CD4-positive, alpha-beta memory T cell (primary cell): ENCODE results near the gene CCDC141. TPM values are rescaled to one million over a fixed set of nuclear protein-coding genes. Genes with fewer than 3 reads are reported as not detected.

Experiments
- CTCF ChIA-PET: fragments of 350-600 bp; sonication (Branson Sonifier 250); formaldehyde crosslinking; loops from one replicate; lab custom pipeline; 2021; ENCODE audit warnings: inconsistent platforms; ENCODE audit not compliant: partially characterized antibody; lab: Charles Lee
- POLR2A ChIA-PET: fragments of 350-600 bp; sonication (Branson Sonifier 250); formaldehyde crosslinking; loops from one replicate; lab custom pipeline; 2021; ENCODE audit not compliant: partially characterized antibody; lab: Charles Lee
- DNase-seq, 5 donors: peaks; one replicate each; pipeline versions ENCODE4 v3.0.0 to v3.0.0-alpha.2; 2020 to 2022; ENCODE audit warnings: mixed read lengths in 1 of 5
- H3K27ac ChIP-seq: one replicate; pipeline ENCODE4 v1.7.0; 2013; ENCODE audit warnings: low read depth, low read length
- H3K27me3 ChIP-seq: 2 replicates; pipeline ENCODE4 v1.7.0; 2013; ENCODE audit warnings: mild to moderate bottlenecking, low read length, moderate library complexity; ENCODE audit not compliant: insufficient read depth
- H3K36me3 ChIP-seq: 2 replicates; pipeline ENCODE4 v1.7.0; 2013; ENCODE audit warnings: mild to moderate bottlenecking, low read length, moderate library complexity; ENCODE audit not compliant: insufficient read depth
- H3K4me1 ChIP-seq: 2 replicates; pipeline ENCODE4 v1.7.0; 2013; ENCODE audit warnings: mild to moderate bottlenecking, low read length, moderate library complexity; ENCODE audit not compliant: insufficient read depth
- H3K4me3 ChIP-seq, 2 donors: one replicate each; pipeline ENCODE4 v1.7.0; 2013; ENCODE audit warnings: low read length in 2 of 2, mild to moderate bottlenecking in 1 of 2
- H3K9me3 ChIP-seq, 2 donors: one replicate each; pipeline ENCODE4 v1.7.0; 2013; ENCODE audit warnings: low read length in 2 of 2, control low read depth in 1 of 2; ENCODE audit not compliant: control insufficient read depth in 1 of 2
- H3K27ac Mint-ChIP-seq, 7 donors: one replicate each; pipeline ENCODE4 v1.8.0; 2020 to 2021; ENCODE audit warnings: mixed read lengths in 7 of 7, mild to moderate bottlenecking in 6 of 7, inconsistent platforms in 3 of 7, moderate library complexity in 3 of 7
- H3K27me3 Mint-ChIP-seq, 2 donors: one replicate each; pipeline ENCODE4 v1.8.0; 2020 to 2021; ENCODE audit warnings: mixed read lengths in 2 of 2
- H3K36me3 Mint-ChIP-seq, 2 donors: one replicate each; pipeline ENCODE4 v1.8.0; 2020 to 2021; ENCODE audit warnings: mixed read lengths in 2 of 2, inconsistent platforms in 1 of 2, mild to moderate bottlenecking in 1 of 2
- H3K4me1 Mint-ChIP-seq, 4 donors: one replicate each; pipeline ENCODE4 v1.8.0; 2020 to 2021; ENCODE audit warnings: mixed read lengths in 4 of 4, mild to moderate bottlenecking in 1 of 4
- H3K4me3 Mint-ChIP-seq, 8 donors: one replicate each; pipeline ENCODE4 v1.8.0; 2020 to 2021; ENCODE audit warnings: mixed read lengths in 8 of 8, mild to moderate bottlenecking in 7 of 8, moderate library complexity in 6 of 8, inconsistent platforms in 3 of 8
- H3K9me3 Mint-ChIP-seq, 8 donors: one replicate each; pipeline ENCODE4 v1.8.0; 2020 to 2021; ENCODE audit warnings: mixed read lengths in 8 of 8, mild to moderate bottlenecking in 5 of 8, inconsistent platforms in 3 of 8, moderate library complexity in 1 of 8
- intact Hi-C: fragments of 100-400 bp; cut with micrococcal nuclease; formaldehyde crosslinking; loops from one replicate; pipeline ENCODE4 v1.15.1; 2023
- polyA plus RNA-seq, 2 donors: library from polyadenylated mRNA; unstranded; fragments of 300-500 nt; fragmentation: Illumina TruSeq; gene quantifications; one replicate each; pipeline ENCODE4 v1.2.3, GENCODE V29; 2021
- total RNA-seq, 2 experiments: library from RNA; stranded (reverse); gene quantifications; one replicate each; pipeline ENCODE4 v1.2.3, GENCODE V29; 2021

Gene CCDC141
- total and polyA plus RNA-seq, 4 experiments from 2014 or later = 0.73 to 8.2 (median 5.3) TPM

GRCh38 chr2:178951266-178952006, 98.5 kb downstream of the CCDC141 start:
- peaks cover 0 to 2% (median 0%) of the 10 kb centered on the region in 4 donors for H3K4me1 Mint-ChIP-seq
- H3K27ac Mint-ChIP-seq = no peak overlapping the region
- H3K4me1 ChIP-seq = no peaks in the 10 kb centered on the region
- CTCF ChIA-PET = interaction anchor here (1.8 kb wide), 1 partner anchor 178 kb away, joined by 4 read pairs; no protein-coding TSS in a partner anchor
- no peak overlapping the region for H3K4me3 ChIP-seq
- DNase-seq = no peak
- H3K36me3 ChIP-seq = no peaks in the 10 kb centered on the region
- peaks cover 0 to 2% of the 10 kb centered on the region in 2 donors for H3K27me3 Mint-ChIP-seq
- no peaks in the 10 kb centered on the region for H3K27me3 ChIP-seq
- H3K36me3 Mint-ChIP-seq = peaks cover 0 to 7% of the 10 kb centered on the region in 2 donors
- POLR2A ChIA-PET = no interaction called here
- no peak overlapping the region for H3K27ac ChIP-seq
- no peak overlapping the region for H3K4me3 Mint-ChIP-seq
- no peaks in the 10 kb centered on the region for H3K9me3 ChIP-seq
- H3K9me3 Mint-ChIP-seq = peaks cover 0 to 7% (median 0%) of the 10 kb centered on the region in 8 donors
- intact Hi-C loops = no loop called here

GRCh38 chr2:178949584-178949983, 100.4 kb downstream of the CCDC141 start:
- H3K9me3 ChIP-seq = no peaks in the 10 kb centered on the region
- Mint-ChIP-seq H3K9me3 (peaks cover 0 to 7% (median 0%) of the 10 kb centered on the region in 8 donors), H3K27me3 (peaks cover 0 to 2% of the 10 kb centered on the region in 2 donors), H3K36me3 (peaks cover 0 to 7% of the 10 kb centered on the region in 2 donors), H3K4me1 (peaks cover 0 to 2% (median 0%) of the 10 kb centered on the region in 4 donors), H3K27ac (no peak overlapping the region), H3K4me3 (no peak overlapping the region)
- no peaks in the 10 kb centered on the region for H3K27me3 ChIP-seq
- no peak for DNase-seq
- intact Hi-C loops = no loop called here
- ChIA-PET CTCF (no interaction called here), POLR2A (no interaction called here)
- no peak overlapping the region for H3K27ac ChIP-seq
- H3K4me1 ChIP-seq = no peaks in the 10 kb centered on the region
- H3K36me3 ChIP-seq = no peaks in the 10 kb centered on the region
- no peak overlapping the region for H3K4me3 ChIP-seq

GRCh38 chr2:178949151-178949550, 100.8 kb downstream of the CCDC141 start:
- no peaks in the 10 kb centered on the region for H3K9me3 ChIP-seq
- CTCF ChIA-PET = no interaction called here
- H3K27ac Mint-ChIP-seq = no peak overlapping the region
- POLR2A ChIA-PET = no interaction called here
- intact Hi-C loops = no loop called here
- peaks cover 0 to 7% of the 10 kb centered on the region in 2 donors for H3K36me3 Mint-ChIP-seq
- H3K27ac ChIP-seq = no peak overlapping the region
- H3K9me3 Mint-ChIP-seq = peaks cover 0 to 7% (median 0%) of the 10 kb centered on the region in 8 donors
- H3K4me1 ChIP-seq = no peaks in the 10 kb centered on the region
- no peak overlapping the region for H3K4me3 Mint-ChIP-seq
- H3K36me3 ChIP-seq = no peaks in the 10 kb centered on the region
- no peaks in the 10 kb centered on the region for H3K27me3 ChIP-seq
- DNase-seq = no peak
- H3K27me3 Mint-ChIP-seq = peaks cover 0 to 2% of the 10 kb centered on the region in 2 donors
- H3K4me1 Mint-ChIP-seq = peaks cover 0 to 2% (median 0%) of the 10 kb centered on the region in 4 donors
- no peak overlapping the region for H3K4me3 ChIP-seq

GRCh38 chr2:178947006-178947405, 102.9 kb downstream of the CCDC141 start:
- H3K27me3 ChIP-seq = no peaks in the 10 kb centered on the region
- Mint-ChIP-seq H3K27me3 (peaks cover 0 to 2% of the 10 kb centered on the region in 2 donors), H3K36me3 (peaks cover 0 to 7% of the 10 kb centered on the region in 2 donors), H3K9me3 (peaks cover 0 to 7% (median 0%) of the 10 kb centered on the region in 8 donors), H3K4me3 (no peak overlapping the region), H3K27ac (no peak overlapping the region), H3K4me1 (peaks cover 0 to 2% (median 0%) of the 10 kb centered on the region in 4 donors)
- H3K27ac ChIP-seq = no peak overlapping the region
- no peak overlapping the region for H3K4me3 ChIP-seq
- intact Hi-C loops = no loop called here
- no peaks in the 10 kb centered on the region for H3K4me1 ChIP-seq
- no peak for DNase-seq
- CTCF ChIA-PET = no interaction called here
- no peaks in the 10 kb centered on the region for H3K36me3 ChIP-seq
- POLR2A ChIA-PET = no interaction called here
- no peaks in the 10 kb centered on the region for H3K9me3 ChIP-seq

GRCh38 chr2:178946494-178946893, 103.4 kb downstream of the CCDC141 start:
- Mint-ChIP-seq H3K27me3 (peaks cover 0 to 2% of the 10 kb centered on the region in 2 donors), H3K4me1 (peaks cover 0 to 2% (median 0%) of the 10 kb centered on the region in 4 donors), H3K27ac (no peak overlapping the region), H3K9me3 (peaks cover 0 to 7% (median 0%) of the 10 kb centered on the region in 8 donors), H3K4me3 (no peak overlapping the region), H3K36me3 (peaks cover 0 to 7% of the 10 kb centered on the region in 2 donors)
- Histone ChIP-seq H3K27ac (no peak overlapping the region), H3K9me3 (no peaks in the 10 kb centered on the region), H3K27me3 (no peaks in the 10 kb centered on the region), H3K36me3 (no peaks in the 10 kb centered on the region), H3K4me3 (no peak overlapping the region), H3K4me1 (no peaks in the 10 kb centered on the region)
- no peak for DNase-seq
- POLR2A ChIA-PET = no interaction called here
- intact Hi-C loops = no loop called here
- CTCF ChIA-PET = no interaction called here

GRCh38 chr2:178943745-178944144, 106.2 kb downstream of the CCDC141 start:
- Mint-ChIP-seq H3K4me1 (no peaks in the 10 kb centered on the region), H3K9me3 (peaks cover 0 to 7% (median 1%) of the 10 kb centered on the region in 8 donors), H3K27ac (no peak overlapping the region), H3K27me3 (peaks cover 0 to 2% of the 10 kb centered on the region in 2 donors), H3K36me3 (peaks cover 0 to 7% of the 10 kb centered on the region in 2 donors), H3K4me3 (no peak overlapping the region)
- ChIA-PET POLR2A (no interaction called here), CTCF (no interaction called here)
- H3K27ac ChIP-seq = no peak overlapping the region
- DNase-seq = no peak
- no peaks in the 10 kb centered on the region for H3K4me1 ChIP-seq
- no peaks in the 10 kb centered on the region for H3K36me3 ChIP-seq
- no peaks in the 10 kb centered on the region for H3K9me3 ChIP-seq
- H3K4me3 ChIP-seq = no peak overlapping the region
- intact Hi-C loops = no loop called here
- no peaks in the 10 kb centered on the region for H3K27me3 ChIP-seq

GRCh38 chr2:178934571-178934970, 115.4 kb downstream of the CCDC141 start:
- H3K27ac ChIP-seq = no peak overlapping the region

More at GRCh38 chr2:178934571-178934970, 115.4 kb downstream of the CCDC141 start:
- CTCF ChIA-PET = no interaction called here
- no peaks in the 10 kb centered on the region for H3K36me3 ChIP-seq
- H3K9me3 ChIP-seq = no peaks in the 10 kb centered on the region
- peaks cover 0 to 5% of the 10 kb centered on the region in 2 donors for H3K36me3 Mint-ChIP-seq
- no peak overlapping the region for H3K27ac Mint-ChIP-seq
- intact Hi-C loops = no loop called here
- no peak overlapping the region for H3K4me3 Mint-ChIP-seq
- H3K4me3 ChIP-seq = no peak overlapping the region
- H3K4me1 ChIP-seq = no peaks in the 10 kb centered on the region
- H3K9me3 Mint-ChIP-seq = peaks cover 0 to 24% (median 8%) of the 10 kb centered on the region in 8 donors
- POLR2A ChIA-PET = no interaction called here
- H3K27me3 Mint-ChIP-seq = no peaks in the 10 kb centered on the region
- H3K4me1 Mint-ChIP-seq = no peaks in the 10 kb centered on the region
- DNase-seq = no peak
- no peaks in the 10 kb centered on the region for H3K27me3 ChIP-seq
